Fibroblast of lung (primary cell): ENCODE results near the gene PPFIA4.

Experiments
- CTCF ChIP-seq, 2 donors: IDR thresholded peaks in 1 of 2; conservative IDR thresholded peaks in 1 of 2; 1 replicate in 1 of 2; 2 replicates in 1 of 2; pipeline ENCODE4 v1.5.1; 2011 to 2012; ENCODE audit warnings: low read length in 2 of 2, control low read depth in 1 of 2, inconsistent platforms in 1 of 2, low read depth in 1 of 2, mild to moderate bottlenecking in 1 of 2
- EZH2 ChIP-seq: IDR thresholded peaks from 2 replicates; pipeline ENCODE4 v1.5.1; 2012; ENCODE audit warnings: low read length, control low read depth, mild to moderate bottlenecking; ENCODE audit errors: missing control alignments

DNA sequence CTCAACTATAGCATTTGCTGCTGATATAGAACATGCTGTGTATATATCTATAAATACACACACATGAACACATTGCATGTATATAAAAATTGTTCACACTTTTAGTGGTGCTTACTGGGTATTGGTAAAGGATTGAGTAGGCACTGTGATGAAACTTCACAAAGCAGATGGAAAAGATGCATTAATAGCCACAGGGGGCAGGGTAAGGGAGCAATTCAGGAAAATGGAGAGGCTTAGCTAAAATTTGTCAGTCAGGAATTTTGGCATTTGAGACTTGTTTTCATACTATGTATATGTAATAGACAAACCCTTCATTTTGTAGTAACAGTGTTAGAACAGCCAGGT is 633 bp upstream of the PPFIA4 start:
- TF ChIP-seq CTCF (conservative IDR thresholded peaks at IDR 0.05 in 1 of 2, IDR thresholded peaks at IDR 0.05 in 1 of 2; ENCODE audit: low read depth in 1 of 2, low read length in 2 of 2) (no peak), EZH2 (no peak)
